HEK293 (cell line): Measurements from ENCODE around the gene CRYBB3.

ENCODE experiments used
- CTCF ChIP-seq: fragments of 450-650 bp; formaldehyde crosslinking; IDR thresholded peaks from 2 replicates; pipeline ENCODE4 v1.5.1; 2016; ENCODE audit warnings: missing biosample characterization, missing genetic modification characterization
- EGR2 ChIP-seq: fragments of 450-650 bp; formaldehyde crosslinking; IDR thresholded peaks from 2 replicates; pipeline ENCODE4 v1.5.1; 2016; ENCODE audit warnings: low read depth, missing biosample characterization, missing genetic modification characterization
- SALL2 ChIP-seq: fragments of 450-650 bp; formaldehyde crosslinking; IDR thresholded peaks from 2 replicates; pipeline ENCODE4 v1.5.0; 2017; ENCODE audit warnings: missing biosample characterization, mild to moderate bottlenecking, missing genetic modification characterization, borderline replicate concordance
- SETDB1 ChIP-seq: IDR thresholded peaks from one replicate; pipeline ENCODE4 v1.6.1; 2017; ENCODE audit warnings: mild to moderate bottlenecking, low read length, moderate library complexity, mixed read lengths; ENCODE audit not compliant: insufficient read length
- ZNF302 ChIP-seq: fragments of 450-650 bp; formaldehyde crosslinking; IDR thresholded peaks from 2 replicates; pipeline ENCODE4 v1.5.1; 2016; ENCODE audit warnings: missing biosample characterization, missing genetic modification characterization, low read depth
- ZNF311 ChIP-seq: fragments of 450-650 bp; formaldehyde crosslinking; IDR thresholded peaks from 2 replicates; pipeline ENCODE4 v1.5.1; 2017; ENCODE audit warnings: missing biosample characterization, missing genetic modification characterization, borderline replicate concordance
- ZNF37A ChIP-seq: fragments of 450-650 bp; IDR thresholded peaks from 2 replicates; pipeline ENCODE4 v1.5.1; 2018; ENCODE audit warnings: missing biosample characterization, missing genetic modification characterization
- ZNF416 ChIP-seq: fragments of 450-650 bp; formaldehyde crosslinking; IDR thresholded peaks from 2 replicates; pipeline ENCODE4 v1.5.1; 2016; ENCODE audit warnings: missing biosample characterization, missing genetic modification characterization
- ZNF530 ChIP-seq: fragments of 450-650 bp; formaldehyde crosslinking; IDR thresholded peaks from 2 replicates; pipeline ENCODE4 v1.5.1; 2016; ENCODE audit warnings: low read depth, missing biosample characterization, missing genetic modification characterization
- ZNF747 ChIP-seq: fragments of 450-650 bp; formaldehyde crosslinking; IDR thresholded peaks from 2 replicates; pipeline ENCODE4 v1.5.1; 2016; ENCODE audit warnings: missing biosample characterization, missing genetic modification characterization
- ZSCAN23 ChIP-seq: fragments of 450-650 bp; formaldehyde crosslinking; IDR thresholded peaks from 2 replicates; pipeline ENCODE4 v1.5.1; 2016; ENCODE audit warnings: missing biosample characterization, missing genetic modification characterization

- TF ChIP-seq SALL2 (tag by site-specific recombination) (no peak), ZNF311 (tag by site-specific recombination) (no peak), CTCF (tag by site-specific recombination) (no peak), ZNF530 (tag by site-specific recombination) (no peak), ZNF747 (tag by site-specific recombination) (no peak), ZNF416 (tag by site-specific recombination) (no peak), ZNF37A (no peak), ZSCAN23 (tag by site-specific recombination) (no peak), ZNF302 (tag by site-specific recombination) (no peak), SETDB1 (no peak), EGR2 (tag by site-specific recombination) (no peak)
Measured at GRCh38 chr22:25193130-25193529, 6.5 kb upstream of the CRYBB3 start.
